HPDE6-E6E7 (cell line): Measurements from ENCODE around the gene ITM2C.

Experiments
- DNase-seq: peaks from one replicate; pipeline ENCODE4 v3.0.0; 2011; ENCODE audit warnings: missing footprints; ENCODE audit errors: extremely low spot score

Gene ITM2C

GRCh38 chr2:230907361-230908091 is 42.8 kb downstream of the ITM2C start:
- no peak for DNase-seq

- no peak for DNase-seq
Measured at GRCh38 chr2:230908092-230908594, 43.4 kb downstream of the ITM2C start.

- DNase-seq = peak; percentile 67
Measured at GRCh38 chr2:230908595-230909191, 44.0 kb downstream of the ITM2C start.

GRCh38 chr2:230909841-230910545 is 45.3 kb downstream of the ITM2C start:
- no peak for DNase-seq

DNA sequence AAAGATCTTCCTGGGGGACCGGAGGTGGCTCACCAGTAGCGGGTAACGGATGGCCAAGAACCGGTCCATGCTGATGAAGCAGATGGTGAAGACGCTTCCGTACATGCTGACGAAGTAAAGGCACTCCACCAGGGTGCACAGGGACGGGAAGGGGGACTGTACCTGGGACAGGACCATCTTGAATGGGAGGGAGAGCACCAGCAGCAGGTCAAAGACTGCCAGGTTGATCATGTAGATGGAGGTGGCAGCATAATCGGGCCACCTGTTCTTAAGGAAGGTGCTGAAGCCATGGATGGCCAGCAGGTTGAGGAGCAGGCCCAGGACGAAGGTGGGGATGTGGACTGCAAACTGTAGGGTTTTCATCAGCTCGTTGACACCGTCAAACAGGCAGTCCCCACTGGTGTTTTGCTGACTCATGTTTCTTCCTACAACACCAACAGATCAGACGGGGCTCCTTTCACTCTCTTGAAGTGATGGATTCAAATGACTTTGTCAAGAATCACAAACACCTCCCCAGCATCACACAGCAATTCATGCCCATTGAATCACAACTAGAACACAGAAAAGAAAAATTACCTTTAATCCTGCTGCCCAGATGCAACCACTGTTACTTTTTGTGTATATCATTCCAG is 45.9 kb downstream of the ITM2C start:
- DNase-seq = no peak

- no peak for DNase-seq
Measured at GRCh38 chr2:230912046-230912445, 47.3 kb downstream of the ITM2C start.

GRCh38 chr2:230912724-230913123 is 48.0 kb downstream of the ITM2C start:
- no peak for DNase-seq

DNA sequence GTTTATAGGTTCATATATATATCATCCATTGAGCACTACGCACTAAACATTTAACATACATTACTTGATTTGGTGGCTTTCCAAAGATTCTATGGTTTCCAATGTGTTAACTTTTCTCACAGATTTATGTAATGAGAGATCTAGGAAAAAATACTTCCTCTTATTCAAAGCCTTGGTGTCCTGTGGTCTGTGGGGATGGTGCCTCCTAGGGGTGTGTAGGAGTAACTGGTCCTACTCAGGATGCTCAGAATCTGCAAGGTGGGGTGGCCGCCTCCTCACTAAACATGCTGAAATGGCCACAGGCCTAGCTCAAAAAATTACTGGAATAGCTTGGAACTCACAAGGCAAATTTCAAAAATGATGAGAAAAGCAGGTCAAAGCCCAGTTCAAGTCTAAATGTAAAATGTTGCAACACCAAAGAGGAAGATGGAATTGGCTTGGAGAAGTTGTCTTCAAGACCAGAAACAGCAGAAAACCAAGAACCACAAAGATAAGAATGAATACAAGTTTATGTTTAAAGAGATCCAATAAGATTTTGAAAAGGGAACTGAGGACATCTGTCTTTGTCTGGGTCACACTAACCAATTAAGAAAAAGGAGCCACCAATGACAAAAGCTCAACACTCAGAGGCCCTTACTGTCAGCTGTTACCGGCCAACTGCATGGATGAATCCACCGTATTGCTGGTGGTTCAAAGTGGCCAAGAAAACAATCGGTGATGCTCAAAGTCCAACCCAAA is 48.8 kb downstream of the ITM2C start:
- DNase-seq = no peak

DNA sequence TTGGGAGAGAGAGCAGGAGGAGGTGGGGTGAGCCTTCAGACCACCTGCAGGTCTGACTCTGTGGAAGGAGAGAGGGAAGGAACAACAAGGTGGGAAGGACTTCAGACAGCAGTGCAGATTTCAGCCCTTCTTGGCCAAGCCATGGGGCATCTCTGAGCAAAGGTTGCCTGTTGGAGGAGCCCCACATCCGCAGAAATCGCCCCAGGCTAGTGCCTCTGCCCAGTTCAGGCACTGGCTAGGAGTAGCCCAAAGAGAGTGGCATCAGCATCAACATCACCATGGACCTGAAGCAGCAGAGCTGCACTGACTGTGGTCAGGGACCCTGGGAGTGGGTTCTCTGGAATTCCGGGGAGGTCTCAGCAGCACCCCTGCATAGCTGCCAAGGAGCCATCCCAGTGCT is 50.1 kb downstream of the ITM2C start:
- no peak for DNase-seq

GRCh38 chr2:230915319-230915718 is 50.6 kb downstream of the ITM2C start:
- no peak for DNase-seq

GRCh38 chr2:230916218-230916617 is 51.5 kb downstream of the ITM2C start:
- no peak for DNase-seq

DNA sequence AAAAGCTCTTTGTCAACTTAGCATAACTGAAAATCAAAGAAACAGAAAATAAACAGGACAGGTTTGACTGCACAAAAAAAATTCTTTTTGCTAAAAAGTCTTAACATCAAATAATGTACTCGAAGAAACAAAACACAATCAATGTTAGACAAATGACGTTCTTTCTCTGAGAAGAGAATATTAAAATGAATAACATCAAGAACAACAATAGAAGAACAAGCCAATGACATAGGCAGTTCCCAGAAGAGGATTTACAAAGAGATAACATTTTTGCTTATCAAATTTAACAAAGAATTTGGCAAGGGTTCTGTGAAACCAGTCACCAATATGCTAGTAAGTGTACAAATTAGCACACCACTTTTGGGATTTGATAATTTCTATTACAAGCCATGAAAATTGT is 54.5 kb downstream of the ITM2C start:
- no peak for DNase-seq

DNA sequence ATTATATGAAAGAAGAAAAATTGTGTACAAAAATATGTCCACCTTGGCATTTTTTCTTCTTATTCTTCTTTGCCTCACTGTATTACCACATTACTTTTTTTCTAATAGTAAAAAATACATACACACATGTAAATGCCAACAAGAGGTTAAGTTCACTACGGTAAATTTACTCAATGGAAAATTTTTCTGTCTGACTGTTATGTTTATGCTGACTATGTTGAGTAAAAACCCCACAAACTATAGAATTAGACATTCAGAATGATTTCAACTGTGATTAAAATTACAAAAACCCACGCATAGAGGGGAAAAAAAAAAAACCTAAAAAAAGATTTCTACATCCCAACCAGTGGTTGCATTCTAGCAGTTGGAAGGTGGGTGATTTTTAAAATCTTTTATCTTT is 54.9 kb downstream of the ITM2C start:
- no peak for DNase-seq

DNA sequence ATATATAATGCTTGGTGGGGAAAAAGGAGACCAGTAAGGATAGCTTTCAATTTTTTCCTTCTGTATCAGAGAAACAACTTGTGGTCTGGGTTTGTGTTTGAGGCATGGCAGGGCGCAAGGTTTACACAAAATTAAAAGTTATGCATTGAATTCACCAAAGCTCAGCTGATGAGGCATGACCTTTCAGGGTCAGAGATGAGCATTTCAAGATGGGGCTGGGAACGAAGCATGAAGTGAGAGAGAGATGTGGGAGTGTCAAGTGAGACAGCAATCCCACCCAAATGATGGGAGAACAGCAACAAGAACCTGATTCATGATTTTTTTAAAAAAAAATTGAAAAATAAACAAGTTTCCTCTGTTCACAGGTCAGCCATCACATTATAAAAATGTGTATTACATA is 55.4 kb downstream of the ITM2C start:
- DNase-seq = no peak

DNA sequence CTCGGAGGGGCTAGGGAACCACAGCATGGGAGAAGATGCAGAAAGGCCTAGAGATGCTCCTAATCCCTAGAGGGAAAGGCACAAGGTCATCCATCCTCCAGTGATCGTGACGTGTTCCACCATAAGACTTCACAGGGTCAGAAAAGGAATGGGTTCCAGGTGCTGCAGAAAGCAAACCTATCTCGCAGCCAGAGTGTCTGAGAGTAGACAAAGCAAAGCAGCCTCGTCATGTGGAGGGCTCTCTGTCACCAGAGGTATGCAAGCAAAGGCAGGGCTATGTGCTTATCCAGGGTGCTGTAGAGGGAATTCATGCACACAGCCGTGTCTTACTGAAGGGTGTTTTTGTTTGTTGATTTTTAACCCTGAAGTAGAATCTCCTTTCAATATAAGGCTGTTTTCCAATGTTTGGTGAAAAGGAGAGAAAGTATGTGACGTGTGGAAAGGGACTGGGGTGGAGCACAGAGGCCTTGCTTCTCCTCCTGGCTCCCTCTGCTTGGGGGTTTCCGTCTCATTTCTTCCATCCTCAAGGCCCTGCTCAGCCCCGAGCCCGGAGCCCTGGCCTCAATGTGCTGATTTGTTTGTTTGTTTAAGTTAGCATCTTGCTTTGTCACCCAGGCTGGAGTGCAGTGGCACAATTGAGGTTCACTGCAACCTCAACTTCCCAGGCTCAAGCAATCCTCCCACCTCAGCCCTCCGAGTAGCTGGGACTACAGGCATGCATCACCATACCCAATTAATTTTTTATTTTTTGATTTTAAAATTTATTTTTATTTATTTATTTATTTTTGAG is 57.3 kb downstream of the ITM2C start:
- DNase-seq = no peak

GRCh38 chr2:230922951-230923717 is 58.4 kb downstream of the ITM2C start:
- DNase-seq = no peak

- no peak for DNase-seq
Measured at GRCh38 chr2:230924092-230924469, 59.3 kb downstream of the ITM2C start.

GRCh38 chr2:230924470-230925341 is 60.0 kb downstream of the ITM2C start, which contains the start of gene GPR55:
Gene GPR55 (minus strand): TSS chr2:230925242. CDS start chr2:230910962, 14,280 bp downstream.
- no peak for DNase-seq

- DNase-seq = peak; percentile 25
Measured at GRCh38 chr2:230925443-230925878, 60.7 kb downstream of the ITM2C start.
